K562 (cell line): ENCODE results near the gene LLGL2. TPM values are rescaled to one million over a fixed set of nuclear protein-coding genes. Genes with fewer than 3 reads are reported as not detected.

Experiments
- ATAC-seq: fragments of 200-7000 bp; cut with Tn5 transposase; 3 replicates; pipeline ENCODE4 v1.9.1; 2020; ENCODE audit warnings: moderate library complexity
- BruUV-seq: library from RNA; stranded (reverse); fragments of 400-500 nt; replicated peaks from 2 replicates; lab custom pipeline; 2021; lab: Mats Ljungman, UMichigan
- CTCF ChIA-PET: fragments of 300-600 bp; formaldehyde crosslinking; extraction: SDS; loops from one replicate; lab custom pipeline; 2021; ENCODE audit warnings: low intra/inter-chr PET ratio; lab: Yijun Ruan, JAX
- POLR2A ChIA-PET: fragments of 300-600, 350-650 bp; sonication (Branson Sonifier 250); formaldehyde crosslinking; extraction: SDS; loops from one replicate; lab custom pipeline; 2021; ENCODE audit warnings: antibody characterized with exemption, inconsistent platforms; lab: Yijun Ruan, JAX
- DNase-seq, 4 experiments: peaks; one replicate each; pipeline versions ENCODE4 v3.0.0 to v3.0.0-alpha.2; 2011 to 2018; ENCODE audit warnings: low spot score in 3 of 4, mixed read lengths in 3 of 4; ENCODE audit errors: extremely low read depth in 1 of 4
- FAIRE-seq: peaks from 2 replicates; lab custom pipeline; 2011; peaks lifted over from hg19 to GRCh38; lab: Jason Lieb, UNC
- H2AFZ ChIP-seq: 2 replicates; pipeline ENCODE4 v1.6.0; 2011; ENCODE audit warnings: low read depth, low read length, control low read depth, inconsistent platforms
- H3K27ac ChIP-seq: fragments of 200-600 bp; 3 replicates; pipeline ENCODE4 v1.8.0; 2011; ENCODE audit warnings: low read depth, mild to moderate bottlenecking, control low read depth, inconsistent platforms, low read length, moderate library complexity, mixed read lengths; ENCODE audit errors: extremely low read depth
- H3K27me3 ChIP-seq, 2 experiments: fragments of 300-600 bp in 1 of 2; 2 replicates in 1 of 2; 3 replicates in 1 of 2; pipeline versions ENCODE4 v1.6.0 to v1.8.0; 2011; ENCODE audit warnings: inconsistent platforms in 2 of 2, low read length in 2 of 2, mild to moderate bottlenecking in 1 of 2, mixed read lengths in 1 of 2, moderate library complexity in 1 of 2; ENCODE audit not compliant: control insufficient read depth in 2 of 2, insufficient read depth in 2 of 2
- H3K36me3 ChIP-seq: fragments of 300-600 bp; 3 replicates; pipeline ENCODE4 v1.8.0; 2011; ENCODE audit warnings: mild to moderate bottlenecking, low read length, inconsistent platforms; ENCODE audit not compliant: control insufficient read depth, insufficient read depth
- H3K4me1 ChIP-seq, 2 experiments: fragments of 200-600 bp in 1 of 2; replicated peaks in 1 of 2; 2 replicates in 1 of 2; 3 replicates in 1 of 2; pipeline versions ENCODE4 v1.5.1 to v1.8.0; 2011; ENCODE audit warnings: inconsistent platforms in 2 of 2, low read length in 2 of 2, mild to moderate bottlenecking in 1 of 2, mixed read lengths in 1 of 2, moderate library complexity in 1 of 2; ENCODE audit not compliant: control insufficient read depth in 2 of 2, insufficient read depth in 2 of 2
- H3K4me2 ChIP-seq: 2 replicates; pipeline ENCODE4 v1.6.1; 2011; ENCODE audit warnings: low read length, control low read depth, inconsistent platforms, mixed read lengths; ENCODE audit not compliant: insufficient read depth
- H3K4me3 ChIP-seq: fragments of 200-600 bp; sonication (generic), shearing (Covaris generic); 2 replicates; pipeline ENCODE4 v1.5.1; 2016; ENCODE audit warnings: control low read depth, inconsistent platforms
- H3K79me2 ChIP-seq: fragments of 200-600 bp; 3 replicates; pipeline ENCODE4 v1.8.0; 2011; ENCODE audit warnings: low read length, inconsistent platforms; ENCODE audit not compliant: control insufficient read depth, insufficient read depth
- H3K9ac ChIP-seq, 2 experiments: 2 replicates each; pipeline versions ENCODE4 v1.6.0 to v1.6.1; 2011; ENCODE audit warnings: low read depth in 2 of 2, low read length in 2 of 2, control low read depth in 1 of 2, inconsistent platforms in 1 of 2, mild to moderate bottlenecking in 1 of 2, mixed read lengths in 1 of 2; ENCODE audit not compliant: insufficient read depth in 1 of 2
- H3K9me1 ChIP-seq: one replicate; pipeline ENCODE4 v1.6.0; 2011; ENCODE audit warnings: inconsistent platforms, mild to moderate bottlenecking, low read length, moderate library complexity; ENCODE audit not compliant: control insufficient read depth, insufficient read depth
- H3K9me3 ChIP-seq: replicated peaks from 2 replicates; pipeline ENCODE4 v1.5.1; 2011; ENCODE audit warnings: low read depth, low read length, inconsistent platforms; ENCODE audit not compliant: control insufficient read depth, insufficient read depth
- H4K20me1 ChIP-seq: replicated peaks from 2 replicates; pipeline ENCODE4 v1.6.1; 2011; ENCODE audit warnings: low read length, inconsistent platforms, mixed read lengths; ENCODE audit not compliant: control insufficient read depth, insufficient read depth
- CSDE1 ChIP-seq, 2 experiments: fragments of 450-650 bp; IDR thresholded peaks; 2 replicates each; pipeline ENCODE4 v1.6.1; 2016; ENCODE audit warnings: mild to moderate bottlenecking in 1 of 2
- E4F1 ChIP-seq: fragments of 250-450 bp; sonication (Bioruptor Pico); IDR thresholded peaks from 2 replicates; pipeline ENCODE4 v1.5.0; 2021; ENCODE audit warnings: mild to moderate bottlenecking, borderline replicate concordance
- ETV5 ChIP-seq: sonication (generic); formaldehyde crosslinking; IDR thresholded peaks from 2 replicates; pipeline ENCODE4 v1.4.0; 2020; ENCODE audit warnings: low read depth, mild to moderate bottlenecking, missing genetic modification reagents
- SMAD4 ChIP-seq: fragments of 250-450 bp; sonication (Bioruptor Pico); conservative IDR thresholded peaks from 2 replicates; pipeline ENCODE4 v1.8.0; 2021; ENCODE audit warnings: inconsistent platforms, mild to moderate bottlenecking, moderate library complexity
- YY1 ChIP-seq, 3 experiments: IDR thresholded peaks; 2 replicates each; pipeline ENCODE4 v1.6.1; 2011; ENCODE audit warnings: low read length in 2 of 3, mild to moderate bottlenecking in 2 of 3, moderate library complexity in 2 of 3, borderline replicate concordance in 1 of 3, control low read depth in 1 of 3, low read depth in 1 of 3; ENCODE audit not compliant: insufficient read depth in 3 of 3, insufficient replicate concordance in 2 of 3, control insufficient read depth in 1 of 3, insufficient read length in 1 of 3; ENCODE audit errors: extremely low read depth in 1 of 3
- ZNF140 ChIP-seq: fragments of 250-450 bp; sonication (Bioruptor Pico); IDR thresholded peaks from 2 replicates; pipeline ENCODE4 v1.8.0; 2021; ENCODE audit warnings: moderate library complexity, mild to moderate bottlenecking, inconsistent platforms
- WGBS: fragments of 100-300 bp; shearing (Covaris generic); methylation state at CpG from one replicate; pipeline ENCODE4 v1.1.6; 2016; ENCODE audit warnings: low coverage, mixed read lengths; ENCODE audit not compliant: insufficient coverage; ENCODE audit errors: missing lambda C conversion rate; 5-methylcytosine and 5-hydroxymethylcytosine counted together
- in situ Hi-C: fragments of 300-500 bp; cut with MboI; formaldehyde crosslinking; loops from 4 replicates; pipeline ENCODE4 v1.15.0; 2018; ENCODE audit warnings: inconsistent platforms, mixed read lengths
- intact Hi-C: fragments of 100-400 bp; cut with micrococcal nuclease; formaldehyde crosslinking; loops from 2 replicates; pipeline ENCODE4 v1.14.2; 2022
- polyA plus RNA-seq, 8 experiments: library from polyadenylated mRNA; depleted of rRNA in 4 of 8; stranded (reverse) in 5 of 8; unstranded in 3 of 8; fragments of >200 nt; fragmentation: Nextera tagmentation in 2 of 8; fragmentation: Illumina TruSeq in 1 of 8; extraction: Ambion mirVana in 2 of 8; extraction: Trizol in 1 of 8; gene quantifications; 2 replicates each; pipeline versions ENCODE4 v1.2.1 to v1.2.3, GENCODE V29; 2011 to 2014; ENCODE audit warnings: inconsistent platforms in 1 of 8, missing spikeins in 1 of 8
- total RNA-seq, 7 experiments: library from RNA; depleted of rRNA in 6 of 7; stranded (reverse); fragments of >200 nt in 6 of 7; fragmentation: Illumina TruSeq in 2 of 7; extraction: Trizol in 2 of 7; gene quantifications; 2 replicates each; pipeline versions ENCODE4 v1.2.1 to v1.2.3, GENCODE V29; 2011 to 2021; ENCODE audit warnings: low replicate concordance in 1 of 7

LLGL2 gene
- total and polyA plus RNA-seq, 9 of the 15 experiments (the other 6 are each of a cell fraction or from before 2014, with no cell fraction given), result 0.32 to 24.4 (median 10.2) TPM

GRCh38 chr17:75478508-75478907 is 47.0 kb upstream of the LLGL2 start:
- no peak overlapping the region for H3K4me2 ChIP-seq
- no peaks in the 10 kb centered on the region for H3K27me3 ChIP-seq
- H3K9ac ChIP-seq, result no peak overlapping the region
- peaks cover 0 to 13% of the 10 kb centered on the region in 2 experiments; a peak in 2 of 5 replicates for H3K4me1 ChIP-seq
- CTCF ChIA-PET, result no interaction called here
- H3K36me3 ChIP-seq, result peaks cover 5% of the 10 kb centered on the region; the same call in 2 of the 3 replicates
- TF ChIP-seq CSDE1 (IDR thresholded peaks at IDR 0.05) (no peak), E4F1 (CRISPR knock-in tag) (no peak), YY1 (IDR thresholded peaks at IDR 0.05; ENCODE audit: borderline replicate concordance in 1 of 3, control insufficient read depth in 1 of 3, extremely low read depth in 1 of 3, insufficient read depth in 3 of 3, insufficient read length in 1 of 3, insufficient replicate concordance in 2 of 3, low read depth in 1 of 3, low read length in 2 of 3) (no peak), ETV5 (CRISPR knock-in tag) (no peak), ZNF140 (no peak), SMAD4 (CRISPR knock-in tag) (no peak)
- no peak for ATAC-seq
- POLR2A ChIA-PET, result interaction anchor here (1.2 kb wide), 1 partner anchor 12 kb away, joined by 3 read pairs; no protein-coding TSS in a partner anchor
- intact Hi-C loops, result no loop called here
- no peak overlapping the region for H3K27ac ChIP-seq
- 55% methylated on average over 6 of the region's 7 CpGs for WGBS
- H3K79me2 ChIP-seq, result no peaks in the 10 kb centered on the region
- no peaks in the 10 kb centered on the region for H3K9me1 ChIP-seq
- H2AFZ ChIP-seq, result no peak overlapping the region
- DNase-seq, result no peak
- H4K20me1 ChIP-seq, result peaks cover 17% of the 10 kb centered on the region
- in situ Hi-C loops, result no loop called here
- BruUV-seq, result no TSS peak
- H3K4me3 ChIP-seq, result no peak overlapping the region
- H3K9me3 ChIP-seq, result no peaks in the 10 kb centered on the region
- FAIRE-seq, result peak; percentile 49
